OCI-LY7 (cell line): ENCODE data around the gene FGFBP1. TPM values are rescaled to one million over a fixed set of nuclear protein-coding genes. Genes with fewer than 3 reads are reported as not detected.
"Not testable (repeated sequence)": the region's sequence is repeated elsewhere in the genome, so short reads cannot be mapped to it uniquely, and the experiment has no call there.

Experiments used
- BruUV-seq: library from RNA; stranded (reverse); fragments of 400-500 nt; replicated peaks from 2 replicates; lab custom pipeline; 2021; lab: Mats Ljungman, UMichigan
- CTCF ChIA-PET: fragments of 300-600 bp; sonication (Branson Sonifier 250); formaldehyde crosslinking; loops from one replicate; lab custom pipeline; 2022; ENCODE audit warnings: antibody characterized with exemption; ENCODE audit not compliant: unreplicated experiment; lab: Charles Lee
- POLR2A ChIA-PET: fragments of 300-600 bp; sonication (Branson Sonifier 250); formaldehyde crosslinking; loops from one replicate; lab custom pipeline; 2022; ENCODE audit warnings: antibody characterized with exemption; lab: Charles Lee
- DNase-seq: peaks from one replicate; pipeline ENCODE4 v3.0.0-alpha.2; 2015; ENCODE audit warnings: low spot score
- H2AFZ ChIP-seq: fragments of 200-600 bp; sonication (generic), shearing (Covaris generic); 2 replicates; pipeline ENCODE4 v1.6.1; 2014; ENCODE audit warnings: mild to moderate bottlenecking, antibody characterized with exemption, low read length, moderate library complexity
- H3K27ac ChIP-seq: fragments of 200-600 bp; sonication (generic); 2 replicates; pipeline ENCODE4 v1.5.1; 2014; ENCODE audit warnings: mixed run types, low read depth, mild to moderate bottlenecking, moderate library complexity, low read length, inconsistent platforms; ENCODE audit not compliant: poor library complexity, severe bottlenecking
- H3K36me3 ChIP-seq: fragments of 200-600 bp; sonication (generic); 2 replicates; pipeline ENCODE4 v1.6.1; 2014; ENCODE audit warnings: mild to moderate bottlenecking, antibody characterized with exemption, low read length, moderate library complexity, mixed read lengths; ENCODE audit not compliant: insufficient read depth
- H3K4me1 ChIP-seq: fragments of 200-600 bp; sonication (generic); 2 replicates; pipeline ENCODE4 v1.5.1; 2014; ENCODE audit warnings: mild to moderate bottlenecking, low read length; ENCODE audit not compliant: insufficient read depth, poor library complexity, severe bottlenecking
- H3K4me2 ChIP-seq: fragments of 200-600 bp; sonication (generic); 2 replicates; pipeline ENCODE4 v1.6.1; 2014; ENCODE audit warnings: mild to moderate bottlenecking, low read length
- H3K4me3 ChIP-seq: fragments of 200-600 bp; sonication (generic); 2 replicates; pipeline ENCODE4 v1.5.1; 2014; ENCODE audit warnings: mild to moderate bottlenecking, low read depth, low read length; ENCODE audit not compliant: poor library complexity, severe bottlenecking
- H3K79me2 ChIP-seq: fragments of 200-600 bp; sonication (generic); 2 replicates; pipeline ENCODE4 v1.6.1; 2016; ENCODE audit warnings: low read depth, mild to moderate bottlenecking, low read length, moderate library complexity, mixed read lengths; ENCODE audit not compliant: insufficient read depth
- H3K9me2 ChIP-seq: fragments of 200-600 bp; sonication (generic); 2 replicates; pipeline ENCODE4 v1.6.1; 2016; ENCODE audit warnings: mild to moderate bottlenecking, low read length, mixed read lengths; ENCODE audit not compliant: insufficient read depth
- H3K9me3 ChIP-seq: fragments of 200-600 bp; sonication (generic); 2 replicates; pipeline ENCODE4 v1.6.1; 2014; ENCODE audit warnings: mild to moderate bottlenecking, mixed run types, low read length, mixed read lengths
- H4K20me1 ChIP-seq: fragments of 200-600 bp; sonication (generic); 2 replicates; pipeline ENCODE4 v1.6.1; 2014; ENCODE audit warnings: mild to moderate bottlenecking, antibody characterized with exemption, low read length, moderate library complexity, mixed read lengths; ENCODE audit not compliant: insufficient read depth
- EZH2phosphoT487 ChIP-seq: fragments of 200-600 bp; sonication (generic); IDR thresholded peaks from 2 replicates; pipeline ENCODE4 v1.6.1; 2018; ENCODE audit warnings: low read depth, borderline replicate concordance, mild to moderate bottlenecking, mixed run types, antibody characterized with exemption, low read length, moderate library complexity, mixed read lengths
- intact Hi-C: fragments of 100-400 bp; cut with micrococcal nuclease; formaldehyde crosslinking; loops from one replicate; pipeline ENCODE4 v1.10.0; 2022; ENCODE audit not compliant: unreplicated experiment
- total RNA-seq, 2 experiments: library from RNA; depleted of rRNA in 1 of 2; stranded (reverse); fragments of >200 nt in 1 of 2; shearing (Covaris generic) in 1 of 2; gene quantifications; 2 replicates each; pipeline ENCODE4 v1.2.3, GENCODE V29; 2014 to 2022
- TF ChIP-seq, protein P1 (sequence below): fragments of 200-600 bp; sonication (generic); conservative IDR thresholded peaks from 2 replicates; pipeline ENCODE4 v1.5.1; 2014; ENCODE audit warnings: mild to moderate bottlenecking, antibody characterized with exemption, low read length, moderate library complexity, mixed read lengths

Gene FGFBP1
- total RNA-seq, 2 experiments from 2014 or later = not detected

DNA sequence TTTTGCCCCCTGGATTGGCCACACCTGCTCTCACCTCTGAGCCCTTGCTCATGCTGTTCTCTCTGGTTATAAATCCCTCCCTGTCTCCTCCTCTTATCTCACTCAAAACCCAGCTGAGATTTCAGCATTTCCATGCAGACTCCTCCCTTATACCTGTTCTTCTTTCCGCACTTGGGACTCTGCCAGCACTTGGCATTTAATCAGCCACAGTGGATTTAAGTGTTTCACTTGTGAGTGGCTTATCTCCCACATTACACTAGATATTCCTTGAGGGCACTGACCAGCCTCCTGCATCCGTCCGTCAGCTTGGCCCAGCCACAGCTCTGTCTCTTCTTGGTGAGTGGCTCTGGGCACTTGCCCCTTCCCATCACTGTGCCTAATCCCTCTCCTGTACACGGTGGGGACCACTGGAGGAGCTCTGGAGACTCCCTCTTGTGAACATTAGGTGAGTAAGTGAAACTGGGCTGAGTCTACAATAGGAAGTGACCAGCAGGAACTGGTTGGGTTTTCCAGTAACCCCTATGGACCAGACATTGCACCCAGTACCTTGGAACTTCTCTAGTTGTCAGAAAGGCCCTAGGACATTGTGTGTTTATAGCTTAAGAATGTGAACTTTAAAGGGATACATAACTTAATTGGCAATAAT, 19.9 kb downstream of the FGFBP1 start:
- DNase-seq = no peak
- Histone ChIP-seq H3K9me2 (no peaks in the 10 kb centered on the region), H3K9me3 (no peaks in the 10 kb centered on the region), H3K4me1 (no peaks in the 10 kb centered on the region), H4K20me1 (no peaks in the 10 kb centered on the region), H3K36me3 (no peaks in the 10 kb centered on the region), H3K27ac (no peak overlapping the region), H3K79me2 (no peaks in the 10 kb centered on the region), H3K4me3 (no peak overlapping the region), H2AFZ (no peak overlapping the region), H3K4me2 (no peak overlapping the region)
- intact Hi-C loops = no loop called here
- POLR2A ChIA-PET = no interaction called here
- TF ChIP-seq, protein P1, sequence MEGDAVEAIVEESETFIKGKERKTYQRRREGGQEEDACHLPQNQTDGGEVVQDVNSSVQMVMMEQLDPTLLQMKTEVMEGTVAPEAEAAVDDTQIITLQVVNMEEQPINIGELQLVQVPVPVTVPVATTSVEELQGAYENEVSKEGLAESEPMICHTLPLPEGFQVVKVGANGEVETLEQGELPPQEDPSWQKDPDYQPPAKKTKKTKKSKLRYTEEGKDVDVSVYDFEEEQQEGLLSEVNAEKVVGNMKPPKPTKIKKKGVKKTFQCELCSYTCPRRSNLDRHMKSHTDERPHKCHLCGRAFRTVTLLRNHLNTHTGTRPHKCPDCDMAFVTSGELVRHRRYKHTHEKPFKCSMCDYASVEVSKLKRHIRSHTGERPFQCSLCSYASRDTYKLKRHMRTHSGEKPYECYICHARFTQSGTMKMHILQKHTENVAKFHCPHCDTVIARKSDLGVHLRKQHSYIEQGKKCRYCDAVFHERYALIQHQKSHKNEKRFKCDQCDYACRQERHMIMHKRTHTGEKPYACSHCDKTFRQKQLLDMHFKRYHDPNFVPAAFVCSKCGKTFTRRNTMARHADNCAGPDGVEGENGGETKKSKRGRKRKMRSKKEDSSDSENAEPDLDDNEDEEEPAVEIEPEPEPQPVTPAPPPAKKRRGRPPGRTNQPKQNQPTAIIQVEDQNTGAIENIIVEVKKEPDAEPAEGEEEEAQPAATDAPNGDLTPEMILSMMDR = no peak
- no peak for TF ChIP-seq EZH2phosphoT487
- CTCF ChIA-PET = no interaction called here
- no TSS peak for BruUV-seq

DNA sequence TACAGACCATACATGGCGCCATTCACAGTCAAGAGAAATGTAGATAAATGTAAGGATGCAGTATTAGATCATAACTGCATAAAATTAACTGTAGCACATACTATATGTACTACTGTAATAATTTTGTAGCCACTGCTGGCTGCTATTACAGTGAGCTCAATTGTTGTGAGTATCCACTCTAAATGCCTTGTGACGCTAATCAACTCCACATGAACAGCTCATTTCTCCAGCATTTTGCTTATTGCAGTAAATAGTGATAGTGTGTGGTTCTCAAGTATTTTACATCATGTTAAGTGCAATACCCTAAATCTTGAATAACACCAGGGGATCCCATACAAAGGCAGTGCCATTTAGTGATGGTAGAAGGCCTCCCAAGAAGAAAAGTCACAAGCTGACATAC, 21.2 kb downstream of the FGFBP1 start:
- Histone ChIP-seq H3K27ac (no peak overlapping the region), H4K20me1 (no peaks in the 10 kb centered on the region), H3K4me2 (no peak overlapping the region), H3K36me3 (no peaks in the 10 kb centered on the region), H3K4me1 (no peaks in the 10 kb centered on the region), H3K9me2 (no peaks in the 10 kb centered on the region), H3K79me2 (no peaks in the 10 kb centered on the region), H3K9me3 (no peaks in the 10 kb centered on the region), H2AFZ (no peak overlapping the region), H3K4me3 (no peak overlapping the region)
- BruUV-seq = no TSS peak
- intact Hi-C loops = no loop called here
- POLR2A ChIA-PET = interaction anchor here (1.7 kb wide), 1 partner anchor 12 kb away, joined by 3 read pairs; no protein-coding TSS in a partner anchor
- no peak for TF ChIP-seq EZH2phosphoT487
- TF ChIP-seq, protein P1 = no peak
- no peak for DNase-seq
- CTCF ChIA-PET = no interaction called here

DNA sequence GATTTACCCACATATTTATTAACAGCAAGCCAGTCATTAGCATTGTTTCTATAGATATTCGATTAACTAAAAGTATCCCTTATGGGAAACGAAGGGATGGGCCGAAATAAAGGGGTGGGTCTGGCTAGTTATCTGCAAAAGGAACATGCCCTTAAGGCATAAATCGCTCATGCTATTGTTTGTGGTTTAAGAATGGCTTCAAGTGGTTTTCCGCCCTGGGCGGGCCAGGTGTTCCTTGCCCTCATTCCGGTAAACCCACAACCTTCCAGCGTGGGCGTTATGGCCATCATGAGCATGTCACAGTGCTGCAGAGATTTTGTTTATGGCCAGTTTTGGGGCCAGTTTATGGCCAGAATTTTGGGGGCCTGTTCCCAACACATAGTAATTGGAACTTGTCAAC, 22.2 kb downstream of the FGFBP1 start:
- DNase-seq, CTCF ChIA-PET, BruUV-seq, H3K27ac ChIP-seq, H3K36me3 ChIP-seq, H4K20me1 ChIP-seq, H3K4me3 ChIP-seq, H2AFZ ChIP-seq, H3K4me2 ChIP-seq, H3K4me1 ChIP-seq, H3K79me2 ChIP-seq, H3K9me3 ChIP-seq, intact Hi-C loops, H3K9me2 ChIP-seq: not testable (repeated sequence)
- POLR2A ChIA-PET = interaction anchor here (1.7 kb wide), 1 partner anchor 11 kb away, joined by 3 read pairs; no protein-coding TSS in a partner anchor
